Measurements from ENCODE around the gene PTPN23.

GRCh38 chr3:47405820-47406761 lies 25.3 kb downstream of the PTPN23 start:
- TF ChIP-seq GATA2 (IDR thresholded peaks at IDR 0.05; ENCODE audit: low read depth, low read length) (no peak), GATA3 (IDR thresholded peaks at IDR 0.05; ENCODE audit: low read depth, low read length) (no peak)
